ENCODE measurements around the gene FOXP1. TPM values are rescaled to one million over a fixed set of nuclear protein-coding genes. Genes with fewer than 3 reads are reported as not detected.

The FOXP1 gene
- polyA plus RNA-seq, 1 donor from 2014 or later: 5.6 TPM

GRCh38 chr3:71511446-71511845 lies 72.1 kb downstream of the FOXP1 start:
- Histone ChIP-seq H3K79me2 (replicated peaks; ENCODE audit: insufficient read depth, low read length) (peaks cover 6% of the 10 kb centered on the region), H3K27me3 (ENCODE audit: insufficient read depth, low read depth, low read length) (no peaks in the 10 kb centered on the region), H3K4me3 (ENCODE audit: low read length) (no peak overlapping the region), H3K36me3 (ENCODE audit: insufficient read depth, low read length) (no peaks in the 10 kb centered on the region), H4K20me1 (ENCODE audit: insufficient read depth) (no peaks in the 10 kb centered on the region), H3K9me3 (ENCODE audit: low read length) (no peaks in the 10 kb centered on the region), H3K27ac (ENCODE audit: low read length) (no peak overlapping the region), H3K4me2 (ENCODE audit: low read length) (no peak overlapping the region), H3F3A (ENCODE audit: insufficient read depth, low read length, poor library complexity, severe bottlenecking) (no peaks in the 10 kb centered on the region), H3K9me2 (ENCODE audit: insufficient read depth, low read length) (no peaks in the 10 kb centered on the region), H3K9ac (ENCODE audit: low read length) (no peak overlapping the region), H2AFZ (ENCODE audit: low read depth, low read length) (no peak overlapping the region)
- no peak for TF ChIP-seq CTCF (IDR thresholded peaks at IDR 0.05; ENCODE audit: poor library complexity, severe bottlenecking)
- no peak for TF ChIP-seq EZH2 (IDR thresholded peaks at IDR 0.05; ENCODE audit: borderline replicate concordance, insufficient read depth, low read length, poor library complexity, severe bottlenecking)
- no peak for TF ChIP-seq TAF1 (IDR thresholded peaks at IDR 0.05; ENCODE audit: low read depth)
- no peak for TF ChIP-seq SMC3 (conservative IDR thresholded peaks at IDR 0.05; ENCODE audit: poor library complexity)
- no peak for TF ChIP-seq REST (IDR thresholded peaks at IDR 0.05; ENCODE audit: borderline replicate concordance)
- TF ChIP-seq RAD21 (conservative IDR thresholded peaks at IDR 0.05): no peak
- TF ChIP-seq POLR2AphosphoS5 (IDR thresholded peaks at IDR 0.05): no peak
- TF ChIP-seq MXI1 (conservative IDR thresholded peaks at IDR 0.05; ENCODE audit: poor library complexity, severe bottlenecking): no peak
- no peak for TF ChIP-seq EP300 (conservative IDR thresholded peaks at IDR 0.05; ENCODE audit: poor library complexity, severe bottlenecking)

GRCh38 chr3:71511037-71511436 lies 72.5 kb downstream of the FOXP1 start:
- Histone ChIP-seq H3K9ac (ENCODE audit: low read length) (no peak overlapping the region), H3K4me2 (ENCODE audit: low read length) (no peak overlapping the region), H3K27ac (ENCODE audit: low read length) (no peak overlapping the region), H3K9me3 (ENCODE audit: low read length) (no peaks in the 10 kb centered on the region), H3K9me2 (ENCODE audit: insufficient read depth, low read length) (no peaks in the 10 kb centered on the region), H3K79me2 (replicated peaks; ENCODE audit: insufficient read depth, low read length) (peaks cover 6% of the 10 kb centered on the region), H3K27me3 (ENCODE audit: insufficient read depth, low read depth, low read length) (no peaks in the 10 kb centered on the region), H3F3A (ENCODE audit: insufficient read depth, low read length, poor library complexity, severe bottlenecking) (no peaks in the 10 kb centered on the region), H2AFZ (ENCODE audit: low read depth, low read length) (no peak overlapping the region), H3K36me3 (ENCODE audit: insufficient read depth, low read length) (no peaks in the 10 kb centered on the region), H4K20me1 (ENCODE audit: insufficient read depth) (no peaks in the 10 kb centered on the region), H3K4me3 (ENCODE audit: low read length) (no peak overlapping the region)
- TF ChIP-seq MXI1 (conservative IDR thresholded peaks at IDR 0.05; ENCODE audit: poor library complexity, severe bottlenecking) (no peak), EP300 (conservative IDR thresholded peaks at IDR 0.05; ENCODE audit: poor library complexity, severe bottlenecking) (no peak), REST (IDR thresholded peaks at IDR 0.05; ENCODE audit: borderline replicate concordance) (no peak), EZH2 (IDR thresholded peaks at IDR 0.05; ENCODE audit: borderline replicate concordance, insufficient read depth, low read length, poor library complexity, severe bottlenecking) (no peak), SMC3 (conservative IDR thresholded peaks at IDR 0.05; ENCODE audit: poor library complexity) (no peak), POLR2AphosphoS5 (IDR thresholded peaks at IDR 0.05) (no peak), TAF1 (IDR thresholded peaks at IDR 0.05; ENCODE audit: low read depth) (no peak), RAD21 (conservative IDR thresholded peaks at IDR 0.05) (no peak), CTCF (IDR thresholded peaks at IDR 0.05; ENCODE audit: poor library complexity, severe bottlenecking) (no peak)
